ENCODE data around the gene HORMAD2. TPM values are rescaled to one million over a fixed set of nuclear protein-coding genes. Genes with fewer than 3 reads are reported as not detected.

Gene HORMAD2
- polyA plus RNA-seq, 1 of the 3 experiments (the other 2 are of a cell fraction) = not detected

GRCh38 chr22:30187529-30188407 is 107.5 kb downstream of the HORMAD2 start:
- Histone ChIP-seq H3F3A (replicated peaks; ENCODE audit: insufficient read depth) (peaks cover 10% of the 10 kb centered on the region), H3K27ac (ENCODE audit: low read depth in 2 of 2, low read length in 1 of 2) (no peak overlapping the region), H3K9me3 (no peaks in the 10 kb centered on the region), H3K4me2 (no peak overlapping the region), H3K9me2 (no peaks in the 10 kb centered on the region), H3K79me2 (ENCODE audit: insufficient read depth) (no peaks in the 10 kb centered on the region), H4K20me1 (ENCODE audit: insufficient read depth) (no peaks in the 10 kb centered on the region), H3K4me3 (ENCODE audit: low read depth in 2 of 2, low read length in 1 of 2) (no peak overlapping the region), H3K27me3 (ENCODE audit: insufficient read depth) (no peaks in the 10 kb centered on the region), H2AFZ (ENCODE audit: low read depth) (no peak overlapping the region), H3K4me1 (ENCODE audit: control insufficient read depth in 1 of 2, insufficient read depth in 2 of 2, low read depth in 1 of 2, low read length in 1 of 2) (peaks cover 0 to 3% of the 10 kb centered on the region in 2 experiments; a peak in 2 of 4 replicates), H3K36me3 (replicated peaks in 1 of 2; ENCODE audit: control insufficient read depth in 1 of 2, insufficient read depth in 2 of 2, low read length in 1 of 2) (no peaks in the 10 kb centered on the region), H3K9ac (no peak overlapping the region)
- ChIA-PET CTCF (no interaction called here), POLR2A (no interaction called here)
- WGBS (ENCODE audit: low lambda C conversion rate) = 90% methylated on average over 3 of the region's 3 CpGs
- no peak for DNase-seq
- TF ChIP-seq TCF12 (IDR thresholded peaks at IDR 0.05) = no peak
- TF ChIP-seq RXRA (IDR thresholded peaks at IDR 0.05; ENCODE audit: borderline replicate concordance, low read depth) = no peak
- TF ChIP-seq FOXM1 (IDR thresholded peaks at IDR 0.05; ENCODE audit: low read depth) = no peak
- TF ChIP-seq RCOR1 (IDR thresholded peaks at IDR 0.05; ENCODE audit: low read length) = no peak
- TF ChIP-seq TAF1 (IDR thresholded peaks at IDR 0.05; ENCODE audit: borderline replicate concordance, low read depth, low read length) = no peak
- no peak for TF ChIP-seq USF2 (IDR thresholded peaks at IDR 0.05; ENCODE audit: borderline replicate concordance, low read depth, low read length)
- TF ChIP-seq FOXJ3 (CRISPR knock-in tag; IDR thresholded peaks at IDR 0.05) = no peak
- no peak for TF ChIP-seq MEF2A (IDR thresholded peaks at IDR 0.05; ENCODE audit: borderline replicate concordance, low read depth)
- no peak for TF ChIP-seq USF1 (IDR thresholded peaks at IDR 0.05; ENCODE audit: borderline replicate concordance, low read depth)
- no peak for TF ChIP-seq REST (IDR thresholded peaks at IDR 0.05; ENCODE audit: low read depth, low read length)
- no peak for TF ChIP-seq GABPA (IDR thresholded peaks at IDR 0.05; ENCODE audit: low read depth)
- TF ChIP-seq ELF1 (IDR thresholded peaks at IDR 0.05) = no peak
- no peak for TF ChIP-seq POLR2AphosphoS5 (IDR thresholded peaks at IDR 0.05; ENCODE audit: low read depth, low read length)
- TF ChIP-seq CHD2 (IDR thresholded peaks at IDR 0.05; ENCODE audit: low read length, partially characterized antibody) = no peak
- no peak for TF ChIP-seq ZBTB33 (IDR thresholded peaks at IDR 0.05; ENCODE audit: borderline replicate concordance, low read depth)
- no peak for TF ChIP-seq NRF1 (IDR thresholded peaks at IDR 0.05; ENCODE audit: low read depth, low read length)
